ENCODE results near the gene PELO.
"Not testable (repeated sequence)": the region's sequence is repeated elsewhere in the genome, so short reads cannot be mapped to it uniquely, and the experiment has no call there.

PELO gene

DNA sequence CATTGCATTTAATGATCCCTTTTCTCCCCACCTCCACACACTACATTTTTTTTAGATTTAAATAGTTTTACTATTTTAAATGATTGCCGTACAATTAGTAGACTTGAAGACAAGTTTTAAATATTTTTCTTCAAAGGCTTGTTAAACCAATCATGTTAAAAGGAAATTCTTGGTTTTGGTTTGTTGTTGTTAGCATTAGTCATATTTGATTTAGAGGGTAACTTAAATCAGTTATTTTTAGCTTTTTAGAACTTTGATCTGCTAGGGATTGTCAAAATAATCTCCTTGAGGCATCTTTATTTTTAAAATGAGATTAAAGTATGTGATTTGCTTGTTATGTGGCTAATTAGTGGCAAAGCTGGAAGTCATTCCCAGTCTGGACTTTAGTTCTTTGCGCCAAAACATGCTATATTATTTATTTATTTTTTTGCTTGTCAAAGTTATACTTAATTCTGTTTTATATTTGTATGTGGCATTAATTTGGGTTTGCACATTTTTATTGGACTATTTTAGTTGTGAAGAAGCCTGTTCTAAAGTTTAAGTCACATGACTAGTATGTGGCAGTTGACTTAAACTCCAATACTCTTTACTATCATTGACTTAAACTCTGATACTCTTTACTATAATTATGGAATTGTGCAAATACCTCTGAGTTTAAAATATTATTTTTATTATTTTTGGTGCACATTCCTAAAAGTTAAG, 14.7 kb downstream of the PELO start:
- DNase-seq: no peak

DNA sequence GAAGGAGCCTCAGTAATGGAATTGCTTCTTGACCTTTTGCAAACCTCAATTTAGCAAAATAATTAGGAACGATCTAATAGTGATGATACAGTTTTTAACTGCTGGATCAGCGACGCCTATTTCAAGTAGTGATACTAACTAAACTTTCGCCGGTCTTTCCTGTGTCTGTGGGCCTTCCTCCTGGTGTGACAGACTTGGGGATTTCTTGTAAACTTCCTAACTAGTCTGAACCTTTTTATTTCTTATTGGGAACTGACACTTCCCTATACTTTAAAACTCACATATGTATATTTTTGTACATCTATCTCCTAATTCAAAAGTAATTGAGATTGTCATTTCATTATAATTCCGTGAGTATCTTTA, 15.2 kb downstream of the PELO start:
- DNase-seq: no peak

DNA sequence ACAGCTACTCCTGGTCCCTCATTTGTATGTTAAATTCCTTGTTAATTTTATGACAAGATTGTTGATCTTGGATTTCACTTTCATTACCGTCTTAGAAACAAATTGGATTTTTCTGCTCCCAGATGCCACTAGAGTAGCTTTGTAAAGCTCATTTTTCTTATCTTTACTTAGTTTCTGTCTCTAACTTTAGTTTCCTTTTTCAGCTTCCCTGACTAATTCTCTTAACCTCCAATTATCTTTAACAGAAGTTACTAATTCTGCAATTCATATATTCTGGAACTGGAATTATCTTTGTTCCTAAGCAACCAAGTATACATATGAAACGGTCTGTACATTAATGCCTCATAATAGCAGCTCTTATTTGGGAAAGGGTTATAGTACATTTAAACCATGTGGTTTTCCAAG, 16.7 kb downstream of the PELO start:
- DNase-seq: no peak

DNA sequence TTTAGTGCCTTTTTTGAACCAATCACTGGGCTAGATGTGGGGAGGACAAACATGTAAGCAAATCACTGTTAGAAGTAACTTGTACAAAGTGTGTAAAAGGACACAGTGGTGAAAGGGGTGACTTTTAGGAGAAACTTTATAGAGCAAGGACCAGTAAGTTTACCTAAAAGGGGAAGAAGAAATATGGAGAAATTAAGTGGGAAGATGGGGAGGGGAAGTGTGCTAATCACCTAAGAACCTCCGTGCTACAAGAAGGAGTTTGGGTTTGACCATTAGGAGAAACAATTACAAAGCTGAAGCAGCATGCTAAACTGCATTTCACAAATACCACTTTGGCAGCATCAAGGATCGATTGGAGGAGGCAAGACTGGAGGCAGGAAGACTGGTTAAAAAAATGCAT, 17.3 kb downstream of the PELO start:
- no peak for DNase-seq

DNA sequence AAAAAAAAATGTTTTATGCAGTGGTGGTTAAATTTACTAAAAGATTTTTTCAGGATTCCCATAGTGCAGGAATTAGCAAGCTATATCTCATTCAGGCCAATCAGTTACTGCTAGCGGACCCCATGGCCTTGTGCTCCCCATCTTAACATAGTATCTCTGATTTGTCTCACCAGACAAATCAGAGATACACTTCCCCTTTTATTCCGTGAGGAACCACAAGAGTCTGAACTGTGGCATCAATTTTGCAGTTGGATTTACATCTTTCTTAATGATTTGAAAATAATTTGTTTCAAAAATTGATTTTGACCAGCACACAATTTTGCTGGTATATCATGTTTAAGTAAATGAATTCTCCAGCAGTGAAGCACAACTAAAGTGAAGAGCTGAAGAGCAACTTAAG, 17.9 kb downstream of the PELO start:
- no peak for DNase-seq

DNA sequence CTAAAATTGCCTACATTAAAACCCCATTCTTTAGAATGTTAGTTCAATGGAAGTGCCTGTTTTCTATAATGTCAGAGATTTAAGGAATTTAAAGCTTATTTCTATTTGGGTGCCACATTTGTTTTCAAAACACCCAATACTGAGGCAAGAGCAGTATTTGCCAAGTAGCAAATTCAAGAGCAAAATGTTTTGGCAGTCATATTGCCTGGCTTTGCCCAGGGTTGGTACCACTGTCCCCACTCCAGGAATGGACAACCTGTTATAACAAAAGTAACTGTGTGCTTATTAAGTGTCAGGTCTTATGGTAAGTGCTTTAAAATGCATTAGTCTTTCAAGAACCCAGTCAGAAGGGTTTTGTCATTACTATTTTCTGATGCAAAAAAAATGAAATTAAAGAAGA, 19.3 kb downstream of the PELO start:
- DNase-seq: no peak

DNA sequence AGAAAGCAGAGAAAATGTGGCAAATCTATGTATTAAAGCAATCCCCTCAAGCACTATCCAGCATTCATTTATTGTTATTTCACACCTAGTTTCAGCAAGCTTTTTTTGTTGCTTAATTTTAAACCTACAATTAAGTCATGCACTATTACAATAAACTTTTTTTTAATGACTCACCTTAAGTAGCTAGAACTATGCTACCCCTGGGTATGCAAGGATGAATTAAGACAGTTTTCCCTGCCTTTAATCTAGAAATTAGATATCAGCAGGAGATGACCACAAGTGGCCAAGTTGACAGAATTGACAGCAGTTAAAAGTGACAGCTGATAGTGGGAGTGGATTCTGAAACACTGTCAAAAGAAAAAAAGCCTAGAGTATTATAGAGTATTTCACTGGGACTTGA, 20.0 kb downstream of the PELO start:
- no peak for DNase-seq

DNA sequence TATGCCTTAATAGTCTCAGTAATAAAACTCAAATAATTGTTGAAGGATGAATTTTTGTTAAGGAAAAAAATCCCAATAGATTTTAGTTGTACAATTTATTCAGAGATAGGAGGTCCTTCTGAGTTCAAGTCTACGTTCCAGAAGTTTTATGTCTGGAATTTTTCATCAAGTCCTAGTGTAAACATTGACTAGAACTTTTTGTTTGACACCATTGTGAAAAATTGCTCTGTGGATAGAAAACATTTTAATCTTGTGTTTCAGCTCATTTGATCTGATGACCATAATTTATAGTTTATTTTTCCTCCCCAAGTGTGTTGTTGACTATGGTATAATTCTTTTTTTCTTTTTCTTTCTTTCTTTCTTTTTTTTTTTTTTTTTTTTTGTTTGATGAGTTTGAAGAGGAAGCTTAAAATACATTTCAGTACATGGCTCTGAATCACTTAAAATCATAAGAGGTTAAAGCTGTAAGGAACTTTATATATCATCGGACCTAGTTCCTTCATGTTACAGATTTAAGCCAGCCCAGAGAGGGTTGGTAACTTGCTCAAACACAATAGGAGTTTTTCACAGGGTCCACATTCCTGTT, 20.7 kb downstream of the PELO start:
- DNase-seq: no peak

DNA sequence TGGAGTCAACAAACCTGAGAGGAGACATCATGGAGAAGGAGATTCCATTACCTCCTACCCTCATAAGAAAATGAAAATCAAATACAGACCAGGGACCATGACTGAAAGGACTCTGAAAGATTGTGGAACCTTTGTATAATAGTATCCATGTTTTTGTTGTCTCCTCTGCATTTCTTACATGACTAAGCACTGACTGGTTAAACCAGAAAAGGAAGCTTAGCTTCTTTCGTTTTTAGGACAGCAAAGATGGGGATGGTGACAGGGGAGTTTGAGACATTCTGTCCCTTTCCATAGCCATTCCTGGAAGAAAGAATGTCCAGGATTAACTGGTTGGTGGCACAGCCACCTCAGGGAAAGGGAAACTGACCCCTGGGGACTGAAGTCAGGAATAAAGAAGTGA, 22.2 kb downstream of the PELO start:
- DNase-seq: peak; percentile 57

DNA sequence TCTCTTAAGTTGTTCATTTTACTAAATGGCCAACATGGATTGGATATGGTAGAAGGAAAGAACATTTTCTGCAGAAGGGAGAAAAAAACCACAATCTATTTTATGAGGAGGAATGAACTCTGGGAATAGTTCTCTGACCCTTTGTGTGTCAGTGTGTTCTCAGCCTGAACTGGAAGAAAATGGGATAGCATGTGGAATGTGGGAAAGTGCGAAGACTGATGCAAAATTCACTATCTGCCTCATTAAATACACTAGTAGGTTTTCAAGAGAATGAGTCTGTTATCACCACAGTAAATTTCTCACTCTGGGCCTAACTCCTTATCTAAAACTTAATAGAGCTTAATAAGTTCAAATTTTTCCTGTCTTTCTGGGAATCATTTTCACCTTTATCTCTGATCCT, 22.7 kb downstream of the PELO start:
- no peak for DNase-seq

DNA sequence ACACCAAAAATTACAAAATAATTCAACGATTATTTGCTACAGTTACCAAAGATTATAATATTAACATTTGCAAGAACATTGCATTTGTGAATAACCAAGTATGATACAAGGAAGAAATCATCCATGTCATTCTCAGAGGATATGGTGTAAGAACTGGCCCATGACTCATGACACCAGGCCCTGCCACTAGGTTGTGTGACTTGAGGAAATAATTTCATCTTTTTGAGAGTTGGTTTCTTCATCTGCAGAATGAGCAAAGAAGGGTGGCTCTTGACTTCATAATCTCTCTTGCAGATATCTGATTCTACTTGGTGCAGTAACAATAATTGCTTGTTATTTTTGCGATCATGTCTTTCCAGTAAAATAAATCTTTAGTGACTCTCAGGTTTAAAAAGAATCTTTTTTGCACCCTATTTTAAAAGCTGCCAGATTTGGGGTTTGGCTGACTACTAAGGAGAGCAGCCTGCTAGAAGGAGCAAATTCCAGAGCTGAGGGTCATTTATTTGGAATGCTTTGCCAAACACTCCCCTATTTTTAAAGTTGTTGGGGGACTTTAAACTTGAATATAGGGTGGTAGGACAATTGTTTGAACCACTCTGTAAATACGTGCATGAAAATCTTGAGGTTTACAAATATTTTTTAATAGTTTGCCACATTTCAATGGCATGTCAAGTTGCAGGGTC, 23.5 kb downstream of the PELO start:
- peak; percentile 76 for DNase-seq

DNA sequence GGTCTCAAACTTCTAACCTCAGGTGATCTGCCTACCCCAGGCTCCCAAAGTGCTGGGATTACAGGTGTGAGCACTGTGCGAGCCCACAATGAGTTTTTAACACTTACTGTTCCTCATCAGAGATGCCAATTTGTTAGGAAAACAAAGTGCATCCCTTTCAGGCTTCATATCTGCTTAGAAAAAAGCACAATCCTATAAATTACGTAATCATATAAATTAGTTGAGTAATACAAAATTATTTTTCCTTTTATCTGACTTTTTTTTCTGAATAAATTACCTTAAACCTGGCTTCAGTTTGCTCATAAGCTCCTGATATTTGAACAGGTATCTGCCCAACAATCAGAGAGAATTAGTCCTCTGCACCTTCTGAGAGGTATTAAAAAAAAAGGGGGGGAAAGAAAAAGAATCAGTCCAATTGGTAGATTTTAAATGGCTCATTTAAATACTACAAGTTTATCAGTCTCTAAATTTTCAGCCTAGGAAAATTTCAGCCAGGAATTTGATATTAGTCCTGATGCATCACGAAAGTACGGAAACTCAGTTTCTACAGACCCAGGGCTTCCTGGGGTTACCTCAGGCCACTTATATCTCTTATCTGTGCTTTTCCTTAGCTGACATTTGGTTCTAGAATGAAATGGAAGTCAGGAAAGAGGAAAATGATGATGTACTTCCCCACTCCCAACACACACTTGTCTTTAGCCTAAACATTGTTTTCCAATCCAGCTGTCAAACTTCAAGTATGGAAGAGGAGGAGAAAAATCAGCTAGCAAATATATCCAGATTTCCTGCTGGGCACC, 26.8 kb downstream of the PELO start:
- no peak for DNase-seq

DNA sequence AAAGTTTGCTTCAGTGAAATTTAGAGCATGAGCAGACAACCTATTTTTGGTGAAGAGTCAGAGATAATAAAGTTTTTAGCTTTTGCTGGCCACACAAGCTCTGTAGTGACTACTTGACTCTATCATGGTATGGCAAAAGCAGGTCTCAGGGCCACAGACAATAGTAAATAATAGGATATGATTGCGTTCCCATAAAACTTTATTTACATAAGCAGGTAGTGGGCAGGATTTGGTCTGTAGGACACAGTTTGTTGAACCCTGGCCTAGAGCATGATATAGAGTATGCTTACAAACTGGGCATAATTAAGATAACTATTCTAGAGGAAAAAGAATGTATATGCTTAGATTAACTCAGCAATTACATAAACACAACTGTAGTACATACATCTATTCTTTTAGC, 30.1 kb downstream of the PELO start:
- DNase-seq: no peak

DNA sequence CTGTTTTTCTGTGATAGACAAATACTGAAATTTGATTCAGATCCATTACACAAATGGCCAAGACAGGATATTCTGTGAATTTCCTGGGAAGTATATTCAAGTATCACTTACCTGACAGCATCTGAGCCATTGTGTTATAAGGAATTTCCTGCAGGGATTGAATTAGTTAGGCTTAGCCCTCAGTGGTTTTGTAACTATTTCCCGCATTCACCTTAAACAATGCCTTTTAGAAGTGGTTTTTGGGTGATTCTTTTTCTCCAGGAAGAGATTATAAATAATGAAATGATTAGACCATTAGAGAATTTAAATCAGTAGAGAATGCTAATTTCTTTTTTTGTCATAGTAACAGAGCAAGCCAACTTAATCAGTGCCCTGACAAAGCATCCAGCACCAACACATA, 30.6 kb downstream of the PELO start:
- no peak for DNase-seq

DNA sequence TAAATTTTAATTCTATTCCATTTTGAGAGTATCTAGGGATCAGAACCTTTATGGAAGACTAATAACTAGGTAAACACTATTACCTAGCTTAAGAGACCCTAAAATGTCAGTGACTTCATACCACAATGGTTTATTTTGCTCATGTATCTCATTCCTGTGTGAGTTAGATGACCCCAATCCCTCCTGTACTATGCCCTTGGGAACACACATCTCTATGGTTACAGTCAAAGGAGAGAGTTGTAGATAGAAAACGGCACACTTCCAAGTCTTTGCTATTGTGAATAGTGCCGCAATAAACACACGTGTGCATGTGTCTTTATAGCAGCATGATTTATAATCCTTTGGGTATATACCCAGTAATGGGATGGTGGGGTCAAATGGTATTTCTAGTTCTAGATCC, 31.1 kb downstream of the PELO start:
- DNase-seq: not testable (repeated sequence)

DNA sequence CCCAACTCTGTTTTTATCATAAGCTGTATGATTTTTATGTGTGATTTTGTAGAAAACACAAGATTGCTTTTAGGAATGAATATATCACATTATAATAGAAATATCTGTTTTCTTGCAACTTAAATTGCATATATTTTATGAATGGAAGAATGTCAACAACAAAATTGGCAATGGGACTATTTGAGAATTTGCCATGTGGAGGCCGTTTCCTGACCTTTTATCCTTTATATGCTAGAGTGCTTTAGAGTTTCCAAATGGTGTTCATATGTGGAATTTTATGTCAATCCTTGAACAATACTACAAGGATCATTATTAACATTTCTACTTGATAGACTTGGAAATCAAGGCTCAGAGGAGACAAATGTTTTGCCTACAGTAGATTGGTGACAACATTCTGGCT, 34.2 kb downstream of the PELO start:
- no peak for DNase-seq

DNA sequence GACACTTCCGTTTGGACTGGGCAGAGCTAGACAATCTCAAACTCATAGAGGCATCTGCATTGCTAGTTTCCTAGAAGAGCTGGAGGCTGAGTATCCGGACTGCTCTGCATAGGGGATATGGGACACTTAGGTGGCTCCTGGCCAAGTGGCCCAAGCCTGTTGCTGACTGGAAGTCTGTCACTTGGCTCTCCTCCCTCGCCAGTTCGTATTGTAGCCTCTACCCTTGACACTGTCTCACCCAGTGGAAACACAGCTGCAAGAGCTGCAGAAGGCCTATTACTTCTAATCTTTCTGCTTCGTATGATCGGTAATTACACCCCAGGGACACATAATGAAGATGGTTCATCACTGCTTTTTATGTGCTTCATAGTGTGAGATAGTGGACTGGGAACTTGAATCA, 34.7 kb downstream of the PELO start:
- no peak for DNase-seq

DNA sequence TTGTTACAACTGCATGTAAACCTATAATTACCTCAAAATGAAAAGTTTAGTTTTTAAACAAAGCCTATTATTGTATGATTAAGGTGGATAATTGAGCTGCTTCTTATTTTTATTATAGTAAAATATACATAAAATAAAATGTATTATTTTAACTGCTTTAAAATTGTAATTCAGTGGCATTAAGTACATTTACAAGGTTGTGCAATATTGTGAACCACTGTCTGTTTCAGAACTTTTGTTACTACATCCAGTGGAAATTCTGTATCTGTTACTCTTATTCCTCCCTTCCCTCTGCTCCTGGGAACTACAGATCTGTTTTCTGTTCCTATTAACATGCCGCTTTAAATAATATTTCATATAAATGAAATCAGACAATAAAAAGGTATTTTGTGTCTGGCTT, 37.1 kb downstream of the PELO start:
- no peak for DNase-seq

DNA sequence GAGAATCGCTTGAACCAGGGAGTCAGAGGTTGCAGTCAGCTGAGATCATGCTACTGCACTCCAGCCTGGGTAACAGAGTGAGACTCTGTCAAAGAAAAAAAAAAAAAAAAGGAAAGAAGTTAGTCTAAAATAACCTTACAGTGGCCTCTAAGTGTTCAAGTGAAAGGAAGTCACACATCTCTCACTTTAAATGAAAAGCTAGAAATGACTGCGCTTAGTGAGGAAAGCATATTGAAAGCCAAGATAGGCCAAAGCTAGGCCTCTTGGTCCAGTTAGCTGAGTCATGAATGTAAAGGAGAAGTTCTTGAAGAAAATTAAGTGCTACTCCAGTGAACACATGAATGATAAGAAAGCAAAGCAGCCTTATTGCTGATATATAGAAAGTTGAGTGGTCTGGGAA, 38.1 kb downstream of the PELO start:
- DNase-seq: no peak

DNA sequence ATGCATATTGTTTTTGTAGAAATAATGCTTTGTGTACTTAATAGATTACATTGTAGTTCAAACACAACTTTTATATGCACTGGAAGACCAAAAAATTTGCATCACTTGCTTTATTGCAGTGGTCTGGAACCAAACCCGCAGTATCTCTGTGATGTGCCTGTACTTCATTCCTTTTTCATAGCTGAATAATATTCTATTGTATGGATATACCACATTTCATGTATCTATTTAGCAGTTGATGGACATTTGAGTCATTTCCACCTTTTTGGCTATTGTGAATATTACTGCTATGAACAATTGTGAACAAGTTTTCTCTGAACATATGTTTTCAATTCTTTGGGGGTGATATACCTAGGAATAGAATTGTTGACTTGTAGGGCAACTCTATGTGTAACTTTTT, 40.1 kb downstream of the PELO start:
- no peak for DNase-seq

DNA sequence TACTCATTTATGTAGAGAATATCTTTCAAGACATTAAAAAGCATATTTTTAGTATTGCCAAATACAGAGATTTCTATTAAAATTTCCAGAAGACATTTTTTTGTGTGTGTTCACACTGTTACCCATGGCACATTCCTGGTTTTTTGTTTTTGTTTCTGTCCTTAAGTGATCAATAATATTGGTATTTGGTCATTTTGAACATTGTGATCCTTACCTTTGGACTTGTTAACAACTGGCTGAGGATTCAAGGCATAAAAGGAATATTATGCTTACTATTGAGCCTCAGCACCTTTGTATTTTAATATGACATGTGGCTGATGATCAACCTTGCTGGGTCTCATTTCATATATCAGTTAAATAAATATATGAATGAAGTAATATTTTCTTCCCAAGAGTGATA, 41.9 kb downstream of the PELO start:
- no peak for DNase-seq

DNA sequence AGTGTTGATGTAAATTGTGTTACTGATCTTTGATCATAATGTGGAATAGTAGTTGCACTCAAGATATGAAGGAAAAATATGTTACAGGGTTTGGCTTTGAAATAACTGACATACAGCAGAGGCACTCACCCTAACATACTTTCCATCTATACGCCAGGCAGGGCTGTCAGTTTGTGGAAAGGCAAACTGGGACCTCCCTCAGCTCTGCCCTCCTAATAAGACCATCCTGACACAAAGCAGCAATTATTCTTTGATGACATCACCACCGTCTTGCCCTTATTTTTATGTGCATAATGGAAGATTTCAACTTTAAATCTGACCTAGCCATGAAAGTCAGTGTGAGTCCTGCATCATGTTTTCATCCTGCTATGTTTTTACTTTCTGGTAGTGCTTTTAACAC, 42.9 kb downstream of the PELO start:
- no peak for DNase-seq

DNA sequence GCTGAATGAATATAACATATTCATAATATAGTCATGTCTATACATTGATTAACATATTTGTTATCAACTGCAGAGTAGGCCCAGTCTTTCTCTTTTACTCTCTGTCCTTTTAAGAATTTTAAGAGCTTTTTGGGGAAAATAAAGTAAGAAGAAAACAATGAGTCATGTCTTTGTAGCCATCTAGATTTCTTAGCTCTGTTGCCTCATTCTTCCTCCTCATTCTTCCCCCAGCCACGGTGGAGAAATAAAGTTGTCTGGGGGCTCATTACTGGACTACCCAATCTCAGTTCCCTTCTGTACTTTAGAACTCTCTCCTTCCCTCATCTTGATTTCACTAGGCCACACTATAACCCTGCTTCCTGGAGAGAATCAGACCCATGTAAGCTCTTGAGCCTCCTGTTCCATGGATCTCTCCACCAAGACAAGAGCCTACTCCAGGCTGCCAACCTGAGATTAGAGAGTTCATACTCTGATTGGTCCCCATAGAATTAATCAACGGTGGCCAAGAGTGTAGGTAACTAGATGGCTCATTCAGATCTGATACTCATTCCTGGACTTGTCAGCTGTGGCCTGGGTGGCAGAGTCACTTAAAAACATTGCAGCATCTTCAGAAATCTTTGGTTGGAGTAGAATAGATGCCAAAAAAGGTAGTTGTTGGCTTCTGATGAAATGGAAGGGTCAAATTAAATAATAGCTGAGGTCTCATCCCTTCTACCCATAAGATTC, 44.2 kb downstream of the PELO start:
- DNase-seq: no peak

All from EL (cell line).